Activated T-cell treated with anti-CD3 and anti-CD28 coated beads for 48 hours (primary cell): ENCODE data around the gene RAB21.
"Not testable (repeated sequence)": the region's sequence is repeated elsewhere in the genome, so short reads cannot be mapped to it uniquely, and the experiment has no call there.

Experiments
- DNase-seq: peaks from one replicate; pipeline ENCODE4 v3.0.0-alpha.2; 2020; ENCODE audit warnings: low read depth

The RAB21 gene

GRCh38 chr12:71797531-71797930, 42.9 kb downstream of the RAB21 start:
- DNase-seq, result no peak

- no peak for DNase-seq
Measured at GRCh38 chr12:71799106-71799505, 44.4 kb downstream of the RAB21 start.

- DNase-seq, result no peak
Measured at GRCh38 chr12:71800177-71800576, 45.5 kb downstream of the RAB21 start.

GRCh38 chr12:71804505-71804904, 49.8 kb downstream of the RAB21 start:
- no peak for DNase-seq

- no peak for DNase-seq
Measured at GRCh38 chr12:71810921-71811320, 56.3 kb downstream of the RAB21 start.

- DNase-seq, result not testable (repeated sequence)
Measured at GRCh38 chr12:71815242-71815641, 60.6 kb downstream of the RAB21 start.

- DNase-seq, result not testable (repeated sequence)
Measured at GRCh38 chr12:71822088-71822487, 67.4 kb downstream of the RAB21 start.

GRCh38 chr12:71828813-71829212, 74.2 kb downstream of the RAB21 start:
- no peak for DNase-seq

GRCh38 chr12:71837356-71837755, 82.7 kb downstream of the RAB21 start:
- DNase-seq, result no peak

GRCh38 chr12:71838231-71838630, 83.6 kb downstream of the RAB21 start:
- DNase-seq, result no peak

GRCh38 chr12:71838676-71839075, 84.0 kb downstream of the RAB21 start:
- no peak for DNase-seq

- DNase-seq, result no peak
Measured at GRCh38 chr12:71840231-71840847, 85.7 kb downstream of the RAB21 start.

- DNase-seq, result no peak
Measured at GRCh38 chr12:71846322-71846940, 91.8 kb downstream of the RAB21 start.

- no peak for DNase-seq
Measured at GRCh38 chr12:71848212-71848611, 93.5 kb downstream of the RAB21 start.

- no peak for DNase-seq
Measured at GRCh38 chr12:71849109-71849851, 94.6 kb downstream of the RAB21 start.
